K562 (cell line): Measurements from ENCODE around the gene RBM18. TPM values are rescaled to one million over a fixed set of nuclear protein-coding genes. Genes with fewer than 3 reads are reported as not detected.

Experiments
- ATAC-seq: fragments of 200-7000 bp; cut with Tn5 transposase; 3 replicates; pipeline ENCODE4 v1.9.1; 2020; ENCODE audit warnings: moderate library complexity
- BruUV-seq: library from RNA; stranded (reverse); fragments of 400-500 nt; replicated peaks from 2 replicates; lab custom pipeline; 2021; lab: Mats Ljungman, UMichigan
- CTCF ChIA-PET: fragments of 300-600 bp; formaldehyde crosslinking; extraction: SDS; loops from one replicate; lab custom pipeline; 2021; ENCODE audit warnings: low intra/inter-chr PET ratio; lab: Yijun Ruan, JAX
- POLR2A ChIA-PET: fragments of 300-600, 350-650 bp; sonication (Branson Sonifier 250); formaldehyde crosslinking; extraction: SDS; loops from one replicate; lab custom pipeline; 2021; ENCODE audit warnings: antibody characterized with exemption, inconsistent platforms; lab: Yijun Ruan, JAX
- DNase-seq, 4 experiments: peaks; one replicate each; pipeline versions ENCODE4 v3.0.0 to v3.0.0-alpha.2; 2011 to 2018; ENCODE audit warnings: low spot score in 3 of 4, mixed read lengths in 3 of 4; ENCODE audit errors: extremely low read depth in 1 of 4
- FAIRE-seq: peaks from 2 replicates; lab custom pipeline; 2011; peaks lifted over from hg19 to GRCh38; lab: Jason Lieb, UNC
- H2AFZ ChIP-seq: 2 replicates; pipeline ENCODE4 v1.6.0; 2011; ENCODE audit warnings: low read depth, low read length, control low read depth, inconsistent platforms
- H3K27ac ChIP-seq: fragments of 200-600 bp; 3 replicates; pipeline ENCODE4 v1.8.0; 2011; ENCODE audit warnings: low read depth, mild to moderate bottlenecking, control low read depth, inconsistent platforms, low read length, moderate library complexity, mixed read lengths; ENCODE audit errors: extremely low read depth
- H3K27me3 ChIP-seq, 2 experiments: fragments of 300-600 bp in 1 of 2; 2 replicates in 1 of 2; 3 replicates in 1 of 2; pipeline versions ENCODE4 v1.6.0 to v1.8.0; 2011; ENCODE audit warnings: inconsistent platforms in 2 of 2, low read length in 2 of 2, mild to moderate bottlenecking in 1 of 2, mixed read lengths in 1 of 2, moderate library complexity in 1 of 2; ENCODE audit not compliant: control insufficient read depth in 2 of 2, insufficient read depth in 2 of 2
- H3K36me3 ChIP-seq: fragments of 300-600 bp; 3 replicates; pipeline ENCODE4 v1.8.0; 2011; ENCODE audit warnings: mild to moderate bottlenecking, low read length, inconsistent platforms; ENCODE audit not compliant: control insufficient read depth, insufficient read depth
- H3K4me1 ChIP-seq, 2 experiments: fragments of 200-600 bp in 1 of 2; replicated peaks in 1 of 2; 2 replicates in 1 of 2; 3 replicates in 1 of 2; pipeline versions ENCODE4 v1.5.1 to v1.8.0; 2011; ENCODE audit warnings: inconsistent platforms in 2 of 2, low read length in 2 of 2, mild to moderate bottlenecking in 1 of 2, mixed read lengths in 1 of 2, moderate library complexity in 1 of 2; ENCODE audit not compliant: control insufficient read depth in 2 of 2, insufficient read depth in 2 of 2
- H3K4me2 ChIP-seq: 2 replicates; pipeline ENCODE4 v1.6.1; 2011; ENCODE audit warnings: low read length, control low read depth, inconsistent platforms, mixed read lengths; ENCODE audit not compliant: insufficient read depth
- H3K4me3 ChIP-seq: fragments of 200-600 bp; sonication (generic), shearing (Covaris generic); 2 replicates; pipeline ENCODE4 v1.5.1; 2016; ENCODE audit warnings: control low read depth, inconsistent platforms
- H3K79me2 ChIP-seq: fragments of 200-600 bp; 3 replicates; pipeline ENCODE4 v1.8.0; 2011; ENCODE audit warnings: low read length, inconsistent platforms; ENCODE audit not compliant: control insufficient read depth, insufficient read depth
- H3K9ac ChIP-seq, 2 experiments: 2 replicates each; pipeline versions ENCODE4 v1.6.0 to v1.6.1; 2011; ENCODE audit warnings: low read depth in 2 of 2, low read length in 2 of 2, control low read depth in 1 of 2, inconsistent platforms in 1 of 2, mild to moderate bottlenecking in 1 of 2, mixed read lengths in 1 of 2; ENCODE audit not compliant: insufficient read depth in 1 of 2
- H3K9me1 ChIP-seq: one replicate; pipeline ENCODE4 v1.6.0; 2011; ENCODE audit warnings: inconsistent platforms, mild to moderate bottlenecking, low read length, moderate library complexity; ENCODE audit not compliant: control insufficient read depth, insufficient read depth
- H3K9me3 ChIP-seq: replicated peaks from 2 replicates; pipeline ENCODE4 v1.5.1; 2011; ENCODE audit warnings: low read depth, low read length, inconsistent platforms; ENCODE audit not compliant: control insufficient read depth, insufficient read depth
- H4K20me1 ChIP-seq: replicated peaks from 2 replicates; pipeline ENCODE4 v1.6.1; 2011; ENCODE audit warnings: low read length, inconsistent platforms, mixed read lengths; ENCODE audit not compliant: control insufficient read depth, insufficient read depth
- BCL6 ChIP-seq: fragments of 250-450 bp; sonication (Bioruptor Pico); IDR thresholded peaks from 2 replicates; pipeline ENCODE4 v1.4.0; 2020
- CCNT2 ChIP-seq: IDR thresholded peaks from 2 replicates; pipeline ENCODE4 v1.6.1; 2011; ENCODE audit warnings: borderline replicate concordance, low read depth, mild to moderate bottlenecking, moderate library complexity, mixed read lengths, low read length; ENCODE audit not compliant: insufficient read length; ENCODE audit errors: extremely low read depth
- MXI1 ChIP-seq: IDR thresholded peaks from 2 replicates; pipeline ENCODE4 v1.6.1; 2011; ENCODE audit warnings: low read depth, mild to moderate bottlenecking, improper control_type of control experiment, low read length
- SMAD1 ChIP-seq: fragments of 150-350 bp; IDR thresholded peaks from 2 replicates; pipeline ENCODE4 v1.6.1; 2014; ENCODE audit warnings: low read length, low read depth; ENCODE audit not compliant: partially characterized antibody
- SMAD2 ChIP-seq: fragments of 150-350 bp; IDR thresholded peaks from 2 replicates; pipeline ENCODE4 v1.6.1; 2014; ENCODE audit warnings: low read depth, mild to moderate bottlenecking, low read length
- TAF9B ChIP-seq: fragments of 450-650 bp; IDR thresholded peaks from 2 replicates; pipeline ENCODE4 v1.6.1; 2018; ENCODE audit warnings: mild to moderate bottlenecking; ENCODE audit not compliant: partially characterized antibody
- ZFP30 ChIP-seq: fragments of 250-450 bp; sonication (Bioruptor Pico); IDR thresholded peaks from 2 replicates; pipeline ENCODE4 v1.8.0; 2022; ENCODE audit warnings: moderate library complexity, mild to moderate bottlenecking, inconsistent platforms, borderline replicate concordance
- ZFP36 ChIP-seq: fragments of 150-350 bp; IDR thresholded peaks from 2 replicates; pipeline ENCODE4 v1.6.1; 2018; ENCODE audit warnings: low read length, low read depth; ENCODE audit not compliant: partially characterized antibody
- ZNF76 ChIP-seq: fragments of 250-450 bp; sonication (Bioruptor Pico); IDR thresholded peaks from 2 replicates; pipeline ENCODE4 v1.4.0; 2020; ENCODE audit warnings: mild to moderate bottlenecking, moderate library complexity, borderline replicate concordance
- WGBS: fragments of 100-300 bp; shearing (Covaris generic); methylation state at CpG from one replicate; pipeline ENCODE4 v1.1.6; 2016; ENCODE audit warnings: low coverage, mixed read lengths; ENCODE audit not compliant: insufficient coverage; ENCODE audit errors: missing lambda C conversion rate; 5-methylcytosine and 5-hydroxymethylcytosine counted together
- in situ Hi-C: fragments of 300-500 bp; cut with MboI; formaldehyde crosslinking; loops from 4 replicates; pipeline ENCODE4 v1.15.0; 2018; ENCODE audit warnings: inconsistent platforms, mixed read lengths
- intact Hi-C: fragments of 100-400 bp; cut with micrococcal nuclease; formaldehyde crosslinking; loops from 2 replicates; pipeline ENCODE4 v1.14.2; 2022
- polyA plus RNA-seq, 8 experiments: library from polyadenylated mRNA; depleted of rRNA in 4 of 8; stranded (reverse) in 5 of 8; unstranded in 3 of 8; fragments of >200 nt; fragmentation: Nextera tagmentation in 2 of 8; fragmentation: Illumina TruSeq in 1 of 8; extraction: Ambion mirVana in 2 of 8; extraction: Trizol in 1 of 8; gene quantifications; 2 replicates each; pipeline versions ENCODE4 v1.2.1 to v1.2.3, GENCODE V29; 2011 to 2014; ENCODE audit warnings: inconsistent platforms in 1 of 8, missing spikeins in 1 of 8
- total RNA-seq, 7 experiments: library from RNA; depleted of rRNA in 6 of 7; stranded (reverse); fragments of >200 nt in 6 of 7; fragmentation: Illumina TruSeq in 2 of 7; extraction: Trizol in 2 of 7; gene quantifications; 2 replicates each; pipeline versions ENCODE4 v1.2.1 to v1.2.3, GENCODE V29; 2011 to 2021; ENCODE audit warnings: low replicate concordance in 1 of 7
- TF ChIP-seq, protein P1 (sequence below): fragments of 250-450 bp; sonication (Bioruptor Pico); IDR thresholded peaks from 2 replicates; pipeline ENCODE4 v1.5.0; 2021
- TF ChIP-seq, protein P2 (sequence below): fragments of 250-450 bp; sonication (Bioruptor Pico); IDR thresholded peaks from 2 replicates; pipeline ENCODE4 v1.4.0; 2020
- TF ChIP-seq, protein P3 (sequence below): sonication (generic); formaldehyde crosslinking; IDR thresholded peaks from 2 replicates; pipeline ENCODE4 v1.8.0; 2022; ENCODE audit warnings: mild to moderate bottlenecking, missing genetic modification reagents

RBM18 gene
- total and polyA plus RNA-seq, 9 of the 15 experiments (the other 6 are each of a cell fraction or from before 2014, with no cell fraction given) = 7.9 to 86.3 (median 34.0) TPM

DNA sequence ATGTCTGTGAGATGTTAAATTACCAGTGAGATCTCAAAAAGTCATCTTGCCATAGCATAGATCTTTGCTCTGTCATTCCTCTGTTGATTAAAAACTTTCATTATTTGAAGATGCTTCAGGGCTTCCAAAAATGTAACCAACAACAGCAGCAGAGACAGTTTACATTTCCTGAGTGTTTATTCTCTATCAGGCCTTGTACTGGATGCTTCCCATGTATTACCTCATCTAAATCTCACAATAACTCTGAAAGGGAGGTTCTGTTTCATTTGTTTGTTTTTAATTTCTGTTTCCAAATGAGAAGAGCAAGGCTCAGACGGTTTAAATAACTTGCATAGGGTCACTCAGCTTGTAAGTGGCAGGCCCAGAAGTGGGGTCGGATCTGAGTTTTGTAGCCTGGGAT lies 45.2 kb upstream of the RBM18 start:
- Histone ChIP-seq H3K79me2 (0 out of 3 replicates have a peak, but pooled peaks cover 3% of the 10 kb centered on the region), H3K36me3 (peaks cover 93% of the 10 kb centered on the region), H3K4me1 (no peaks in the 10 kb centered on the region), H3K27me3 (no peaks in the 10 kb centered on the region), H3K9me1 (no peaks in the 10 kb centered on the region), H3K27ac (no peak overlapping the region), H3K4me3 (no peak overlapping the region), H3K9me3 (no peaks in the 10 kb centered on the region), H3K4me2 (no peak overlapping the region), H4K20me1 (0 out of 2 replicates have a peak, but pooled peaks cover 5% of the 10 kb centered on the region), H3K9ac (no peak overlapping the region), H2AFZ (no peak overlapping the region)
- DNase-seq (no peak), ATAC-seq (no peak), FAIRE-seq (no peak)
- 85% methylated on average over 2 of the region's 2 CpGs for WGBS
- CTCF ChIA-PET = no interaction called here
- POLR2A ChIA-PET = no interaction called here
- no TSS peak for BruUV-seq
- in situ Hi-C loops = no loop called here
- intact Hi-C loops = no loop called here
- TF ChIP-seq SMAD1 = no peak
- TF ChIP-seq, protein P1, sequence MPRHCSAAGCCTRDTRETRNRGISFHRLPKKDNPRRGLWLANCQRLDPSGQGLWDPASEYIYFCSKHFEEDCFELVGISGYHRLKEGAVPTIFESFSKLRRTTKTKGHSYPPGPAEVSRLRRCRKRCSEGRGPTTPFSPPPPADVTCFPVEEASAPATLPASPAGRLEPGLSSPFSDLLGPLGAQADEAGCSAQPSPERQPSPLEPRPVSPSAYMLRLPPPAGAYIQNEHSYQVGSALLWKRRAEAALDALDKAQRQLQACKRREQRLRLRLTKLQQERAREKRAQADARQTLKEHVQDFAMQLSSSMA (CRISPR knock-in tag) = no peak
- TF ChIP-seq, protein P2, sequence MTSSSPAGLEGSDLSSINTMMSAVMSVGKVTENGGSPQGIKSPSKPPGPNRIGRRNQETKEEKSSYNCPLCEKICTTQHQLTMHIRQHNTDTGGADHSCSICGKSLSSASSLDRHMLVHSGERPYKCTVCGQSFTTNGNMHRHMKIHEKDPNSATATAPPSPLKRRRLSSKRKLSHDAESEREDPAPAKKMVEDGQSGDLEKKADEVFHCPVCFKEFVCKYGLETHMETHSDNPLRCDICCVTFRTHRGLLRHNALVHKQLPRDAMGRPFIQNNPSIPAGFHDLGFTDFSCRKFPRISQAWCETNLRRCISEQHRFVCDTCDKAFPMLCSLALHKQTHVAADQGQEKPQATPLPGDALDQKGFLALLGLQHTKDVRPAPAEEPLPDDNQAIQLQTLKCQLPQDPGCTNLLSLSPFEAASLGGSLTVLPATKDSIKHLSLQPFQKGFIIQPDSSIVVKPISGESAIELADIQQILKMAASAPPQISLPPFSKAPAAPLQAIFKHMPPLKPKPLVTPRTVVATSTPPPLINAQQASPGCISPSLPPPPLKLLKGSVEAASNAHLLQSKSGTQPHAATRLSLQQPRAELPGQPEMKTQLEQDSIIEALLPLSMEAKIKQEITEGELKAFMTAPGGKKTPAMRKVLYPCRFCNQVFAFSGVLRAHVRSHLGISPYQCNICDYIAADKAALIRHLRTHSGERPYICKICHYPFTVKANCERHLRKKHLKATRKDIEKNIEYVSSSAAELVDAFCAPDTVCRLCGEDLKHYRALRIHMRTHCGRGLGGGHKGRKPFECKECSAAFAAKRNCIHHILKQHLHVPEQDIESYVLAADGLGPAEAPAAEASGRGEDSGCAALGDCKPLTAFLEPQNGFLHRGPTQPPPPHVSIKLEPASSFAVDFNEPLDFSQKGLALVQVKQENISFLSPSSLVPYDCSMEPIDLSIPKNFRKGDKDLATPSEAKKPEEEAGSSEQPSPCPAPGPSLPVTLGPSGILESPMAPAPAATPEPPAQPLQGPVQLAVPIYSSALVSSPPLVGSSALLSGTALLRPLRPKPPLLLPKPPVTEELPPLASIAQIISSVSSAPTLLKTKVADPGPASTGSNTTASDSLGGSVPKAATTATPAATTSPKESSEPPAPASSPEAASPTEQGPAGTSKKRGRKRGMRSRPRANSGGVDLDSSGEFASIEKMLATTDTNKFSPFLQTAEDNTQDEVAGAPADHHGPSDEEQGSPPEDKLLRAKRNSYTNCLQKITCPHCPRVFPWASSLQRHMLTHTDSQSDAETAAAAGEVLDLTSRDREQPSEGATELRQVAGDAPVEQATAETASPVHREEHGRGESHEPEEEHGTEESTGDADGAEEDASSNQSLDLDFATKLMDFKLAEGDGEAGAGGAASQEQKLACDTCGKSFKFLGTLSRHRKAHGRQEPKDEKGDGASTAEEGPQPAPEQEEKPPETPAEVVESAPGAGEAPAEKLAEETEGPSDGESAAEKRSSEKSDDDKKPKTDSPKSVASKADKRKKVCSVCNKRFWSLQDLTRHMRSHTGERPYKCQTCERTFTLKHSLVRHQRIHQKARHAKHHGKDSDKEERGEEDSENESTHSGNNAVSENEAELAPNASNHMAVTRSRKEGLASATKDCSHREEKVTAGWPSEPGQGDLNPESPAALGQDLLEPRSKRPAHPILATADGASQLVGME (CRISPR knock-in tag) = no peak
- TF ChIP-seq BCL6 (CRISPR knock-in tag) = no peak
- no peak for TF ChIP-seq TAF9B
- no peak for TF ChIP-seq MXI1
- TF ChIP-seq ZFP36 = no peak
- TF ChIP-seq, protein P3, sequence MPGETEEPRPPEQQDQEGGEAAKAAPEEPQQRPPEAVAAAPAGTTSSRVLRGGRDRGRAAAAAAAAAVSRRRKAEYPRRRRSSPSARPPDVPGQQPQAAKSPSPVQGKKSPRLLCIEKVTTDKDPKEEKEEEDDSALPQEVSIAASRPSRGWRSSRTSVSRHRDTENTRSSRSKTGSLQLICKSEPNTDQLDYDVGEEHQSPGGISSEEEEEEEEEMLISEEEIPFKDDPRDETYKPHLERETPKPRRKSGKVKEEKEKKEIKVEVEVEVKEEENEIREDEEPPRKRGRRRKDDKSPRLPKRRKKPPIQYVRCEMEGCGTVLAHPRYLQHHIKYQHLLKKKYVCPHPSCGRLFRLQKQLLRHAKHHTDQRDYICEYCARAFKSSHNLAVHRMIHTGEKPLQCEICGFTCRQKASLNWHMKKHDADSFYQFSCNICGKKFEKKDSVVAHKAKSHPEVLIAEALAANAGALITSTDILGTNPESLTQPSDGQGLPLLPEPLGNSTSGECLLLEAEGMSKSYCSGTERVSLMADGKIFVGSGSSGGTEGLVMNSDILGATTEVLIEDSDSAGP = no peak
- TF ChIP-seq ZNF76 = no peak
- no peak for TF ChIP-seq SMAD2
- no peak for TF ChIP-seq ZFP30 (CRISPR knock-in tag)
- no peak for TF ChIP-seq CCNT2
